ENCODE results near the gene CMC1. TPM values are rescaled to one million over a fixed set of nuclear protein-coding genes. Genes with fewer than 3 reads are reported as not detected.

CMC1 gene
- total and polyA plus RNA-seq, 2 donors = 17.6 to 51.7 TPM

GRCh38 chr3:28210968-28211713 is 30.3 kb upstream of the CMC1 start:
- H3K9me3 ChIP-seq (ENCODE audit: control insufficient read depth in 2 of 2, insufficient read depth in 1 of 2, low read length in 1 of 2) = peaks cover 0 to 4% of the 10 kb centered on the region in 2 donors
- no peaks in the 10 kb centered on the region for H3K36me3 ChIP-seq (ENCODE audit: control insufficient read depth in 2 of 2, insufficient read depth in 2 of 2, low read length in 1 of 2)
- DNase-seq (ENCODE audit: low read depth in 6 of 9, low spot score in 9 of 9) = peak in 7 of 9 donors; percentile 13 to 74 (median 29)
- H3K4me1 ChIP-seq (ENCODE audit: control insufficient read depth in 2 of 2, insufficient read depth in 2 of 2, low read length in 2 of 2) = peaks cover 2 to 8% of the 10 kb centered on the region in 2 donors
- H3K27me3 ChIP-seq (ENCODE audit: control insufficient read depth in 2 of 2, insufficient read depth in 1 of 2, low read length in 1 of 2) = no peaks in the 10 kb centered on the region
- no peak overlapping the region for H3K4me3 ChIP-seq (ENCODE audit: low read length in 2 of 2)
- 92% methylated on average over 1 of the region's 1 CpG for WGBS
- H3K27ac ChIP-seq (ENCODE audit: low read depth in 1 of 2, low read length in 1 of 2) = peak overlapping the region; percentile 59

GRCh38 chr3:28212681-28213080 is 28.7 kb upstream of the CMC1 start:
- no peak overlapping the region for H3K27ac ChIP-seq (ENCODE audit: low read depth in 1 of 2, low read length in 1 of 2)
- H3K4me1 ChIP-seq (ENCODE audit: control insufficient read depth in 2 of 2, insufficient read depth in 2 of 2, low read length in 2 of 2) = peaks cover 2 to 8% of the 10 kb centered on the region in 2 donors
- H3K9me3 ChIP-seq (ENCODE audit: control insufficient read depth in 2 of 2, insufficient read depth in 1 of 2, low read length in 1 of 2) = peaks cover 0 to 4% of the 10 kb centered on the region in 2 donors
- WGBS = 95% methylated on average over 1 of the region's 1 CpG
- H3K27me3 ChIP-seq (ENCODE audit: control insufficient read depth in 2 of 2, insufficient read depth in 1 of 2, low read length in 1 of 2) = no peaks in the 10 kb centered on the region
- DNase-seq (ENCODE audit: low read depth in 6 of 9, low spot score in 9 of 9) = no peak
- no peak overlapping the region for H3K4me3 ChIP-seq (ENCODE audit: low read length in 2 of 2)
- no peaks in the 10 kb centered on the region for H3K36me3 ChIP-seq (ENCODE audit: control insufficient read depth in 2 of 2, insufficient read depth in 2 of 2, low read length in 1 of 2)

- H3K27me3 ChIP-seq (ENCODE audit: control insufficient read depth in 2 of 2, insufficient read depth in 1 of 2, low read length in 1 of 2) = no peaks in the 10 kb centered on the region
- H3K27ac ChIP-seq (ENCODE audit: low read depth in 1 of 2, low read length in 1 of 2) = no peak overlapping the region
- peaks cover 2 to 7% of the 10 kb centered on the region in 2 donors for H3K4me1 ChIP-seq (ENCODE audit: control insufficient read depth in 2 of 2, insufficient read depth in 2 of 2, low read length in 2 of 2)
- H3K9me3 ChIP-seq (ENCODE audit: control insufficient read depth in 2 of 2, insufficient read depth in 1 of 2, low read length in 1 of 2) = peaks cover 0 to 4% of the 10 kb centered on the region in 2 donors
- no peak for DNase-seq (ENCODE audit: low read depth in 6 of 9, low spot score in 9 of 9)
- H3K36me3 ChIP-seq (ENCODE audit: control insufficient read depth in 2 of 2, insufficient read depth in 2 of 2, low read length in 1 of 2) = no peaks in the 10 kb centered on the region
- whole genome bisulfite sequencing = 99% methylated on average over 3 of the region's 3 CpGs
- H3K4me3 ChIP-seq (ENCODE audit: low read length in 2 of 2) = no peak overlapping the region
Measured at GRCh38 chr3:28215407-28215806, 26.0 kb upstream of the CMC1 start.

- Histone ChIP-seq H3K36me3 (ENCODE audit: control insufficient read depth in 2 of 2, insufficient read depth in 2 of 2, low read length in 1 of 2) (no peaks in the 10 kb centered on the region), H3K9me3 (ENCODE audit: control insufficient read depth in 2 of 2, insufficient read depth in 1 of 2, low read length in 1 of 2) (peaks cover 0 to 4% of the 10 kb centered on the region in 2 donors), H3K4me1 (ENCODE audit: control insufficient read depth in 2 of 2, insufficient read depth in 2 of 2, low read length in 2 of 2) (no peaks in the 10 kb centered on the region), H3K4me3 (ENCODE audit: low read length in 2 of 2) (no peak overlapping the region), H3K27ac (ENCODE audit: low read depth in 1 of 2, low read length in 1 of 2) (no peak overlapping the region), H3K27me3 (ENCODE audit: control insufficient read depth in 2 of 2, insufficient read depth in 1 of 2, low read length in 1 of 2) (no peaks in the 10 kb centered on the region)
- 99% methylated on average over 3 of the region's 3 CpGs for WGBS
- DNase-seq (ENCODE audit: low read depth in 6 of 9, low spot score in 9 of 9) = no peak
Measured at GRCh38 chr3:28218071-28218916, 23.1 kb upstream of the CMC1 start.

- Histone ChIP-seq H3K27ac (ENCODE audit: low read depth in 1 of 2, low read length in 1 of 2) (no peak overlapping the region), H3K9me3 (ENCODE audit: control insufficient read depth in 2 of 2, insufficient read depth in 1 of 2, low read length in 1 of 2) (peaks cover 0 to 4% of the 10 kb centered on the region in 2 donors), H3K36me3 (ENCODE audit: control insufficient read depth in 2 of 2, insufficient read depth in 2 of 2, low read length in 1 of 2) (no peaks in the 10 kb centered on the region), H3K4me1 (ENCODE audit: control insufficient read depth in 2 of 2, insufficient read depth in 2 of 2, low read length in 2 of 2) (no peaks in the 10 kb centered on the region), H3K27me3 (ENCODE audit: control insufficient read depth in 2 of 2, insufficient read depth in 1 of 2, low read length in 1 of 2) (no peaks in the 10 kb centered on the region), H3K4me3 (ENCODE audit: low read length in 2 of 2) (no peak overlapping the region)
- DNase-seq (ENCODE audit: low read depth in 6 of 9, low spot score in 9 of 9) = no peak
Measured at GRCh38 chr3:28218917-28219198, 22.6 kb upstream of the CMC1 start.

- no peak for DNase-seq (ENCODE audit: low read depth in 6 of 9, low spot score in 9 of 9)
Measured at GRCh38 chr3:28224430-28224829, 17.0 kb upstream of the CMC1 start.

GRCh38 chr3:28226020-28226419 is 15.4 kb upstream of the CMC1 start:
- no peak overlapping the region for H3K4me3 ChIP-seq (ENCODE audit: low read length in 2 of 2)
- no peaks in the 10 kb centered on the region for H3K27me3 ChIP-seq (ENCODE audit: control insufficient read depth in 2 of 2, insufficient read depth in 1 of 2, low read length in 1 of 2)
- DNase-seq (ENCODE audit: low read depth in 6 of 9, low spot score in 9 of 9) = no peak
- no peaks in the 10 kb centered on the region for H3K9me3 ChIP-seq (ENCODE audit: control insufficient read depth in 2 of 2, insufficient read depth in 1 of 2, low read length in 1 of 2)
- no peaks in the 10 kb centered on the region for H3K36me3 ChIP-seq (ENCODE audit: control insufficient read depth in 2 of 2, insufficient read depth in 2 of 2, low read length in 1 of 2)
- WGBS = 98% methylated on average over 3 of the region's 3 CpGs
- H3K27ac ChIP-seq (ENCODE audit: low read depth in 1 of 2, low read length in 1 of 2) = no peak overlapping the region
- no peaks in the 10 kb centered on the region for H3K4me1 ChIP-seq (ENCODE audit: control insufficient read depth in 2 of 2, insufficient read depth in 2 of 2, low read length in 2 of 2)

More at GRCh38 chr3:28224430-28224829, 17.0 kb upstream of the CMC1 start:
- 97% methylated on average over 4 of the region's 4 CpGs for WGBS
- Histone ChIP-seq H3K4me3 (ENCODE audit: low read length in 2 of 2) (no peak overlapping the region), H3K36me3 (ENCODE audit: control insufficient read depth in 2 of 2, insufficient read depth in 2 of 2, low read length in 1 of 2) (no peaks in the 10 kb centered on the region), H3K27me3 (ENCODE audit: control insufficient read depth in 2 of 2, insufficient read depth in 1 of 2, low read length in 1 of 2) (no peaks in the 10 kb centered on the region), H3K4me1 (ENCODE audit: control insufficient read depth in 2 of 2, insufficient read depth in 2 of 2, low read length in 2 of 2) (no peaks in the 10 kb centered on the region), H3K9me3 (ENCODE audit: control insufficient read depth in 2 of 2, insufficient read depth in 1 of 2, low read length in 1 of 2) (no peaks in the 10 kb centered on the region), H3K27ac (ENCODE audit: low read depth in 1 of 2, low read length in 1 of 2) (no peak overlapping the region)

- Histone ChIP-seq H3K36me3 (ENCODE audit: control insufficient read depth in 2 of 2, insufficient read depth in 2 of 2, low read length in 1 of 2) (no peaks in the 10 kb centered on the region), H3K4me3 (ENCODE audit: low read length in 2 of 2) (no peak overlapping the region), H3K27me3 (ENCODE audit: control insufficient read depth in 2 of 2, insufficient read depth in 1 of 2, low read length in 1 of 2) (no peaks in the 10 kb centered on the region), H3K9me3 (ENCODE audit: control insufficient read depth in 2 of 2, insufficient read depth in 1 of 2, low read length in 1 of 2) (no peaks in the 10 kb centered on the region), H3K27ac (ENCODE audit: low read depth in 1 of 2, low read length in 1 of 2) (no peak overlapping the region), H3K4me1 (ENCODE audit: control insufficient read depth in 2 of 2, insufficient read depth in 2 of 2, low read length in 2 of 2) (no peaks in the 10 kb centered on the region)
- no peak for DNase-seq (ENCODE audit: low read depth in 6 of 9, low spot score in 9 of 9)
- 98% methylated on average over 5 of the region's 5 CpGs for WGBS
Measured at GRCh38 chr3:28228623-28229022, 12.8 kb upstream of the CMC1 start.

- no peak overlapping the region for H3K4me3 ChIP-seq (ENCODE audit: low read length in 2 of 2)
- no peaks in the 10 kb centered on the region for H3K9me3 ChIP-seq (ENCODE audit: control insufficient read depth in 2 of 2, insufficient read depth in 1 of 2, low read length in 1 of 2)
- no peaks in the 10 kb centered on the region for H3K4me1 ChIP-seq (ENCODE audit: control insufficient read depth in 2 of 2, insufficient read depth in 2 of 2, low read length in 2 of 2)
- no peaks in the 10 kb centered on the region for H3K36me3 ChIP-seq (ENCODE audit: control insufficient read depth in 2 of 2, insufficient read depth in 2 of 2, low read length in 1 of 2)
- no peak overlapping the region for H3K27ac ChIP-seq (ENCODE audit: low read depth in 1 of 2, low read length in 1 of 2)
- no peak for DNase-seq (ENCODE audit: low read depth in 6 of 9, low spot score in 9 of 9)
- no peaks in the 10 kb centered on the region for H3K27me3 ChIP-seq (ENCODE audit: control insufficient read depth in 2 of 2, insufficient read depth in 1 of 2, low read length in 1 of 2)
Measured at GRCh38 chr3:28232659-28233058, 8.8 kb upstream of the CMC1 start.

Measured in thymus (tissue), 11 donors.